Measurements from ENCODE around the gene ADAMTS4.

- no peak for TF ChIP-seq CTCF (conservative IDR thresholded peaks at IDR 0.05)
- TF ChIP-seq ZFX (IDR thresholded peaks at IDR 0.05): no peak
Observed at GRCh38 chr1:161242313-161242712, 43.5 kb upstream of the ADAMTS4 start.
